Fibroblast of skin of right biceps (primary cell): ENCODE measurements around the gene INSIG1.
A peak's percentile ranks its signal among the peaks of the same experiment; 100 is the strongest.

Source experiments
- DNase-seq: peaks from one replicate; pipeline ENCODE4 v3.0.0-alpha.2; 2013

INSIG1 gene

GRCh38 chr7:155286686-155287085, 11.0 kb upstream of the INSIG1 start:
- no peak for DNase-seq

- no peak for DNase-seq
Measured at GRCh38 chr7:155287284-155287935, 10.3 kb upstream of the INSIG1 start.

- DNase-seq, result no peak
Measured at GRCh38 chr7:155288055-155288454, 9.6 kb upstream of the INSIG1 start.

GRCh38 chr7:155289107-155289506, 8.6 kb upstream of the INSIG1 start:
- no peak for DNase-seq

- DNase-seq, result no peak
Measured at GRCh38 chr7:155289949-155290501, 7.7 kb upstream of the INSIG1 start.

- peak; percentile 24 for DNase-seq
Measured at GRCh38 chr7:155291045-155291530, 6.6 kb upstream of the INSIG1 start.

GRCh38 chr7:155291729-155292128, 5.9 kb upstream of the INSIG1 start:
- no peak for DNase-seq

- no peak for DNase-seq
Measured at GRCh38 chr7:155292680-155293226, 4.9 kb upstream of the INSIG1 start.

- DNase-seq, result no peak
Measured at GRCh38 chr7:155293721-155294510, 3.8 kb upstream of the INSIG1 start.

GRCh38 chr7:155294511-155294778, 3.2 kb upstream of the INSIG1 start:
- no peak for DNase-seq

- no peak for DNase-seq
Measured at GRCh38 chr7:155295511-155295910, 2.2 kb upstream of the INSIG1 start.

- DNase-seq, result no peak
Measured at GRCh38 chr7:155296006-155296787, 1.5 kb upstream of the INSIG1 start.

GRCh38 chr7:155296788-155297516, 726 bp upstream of the INSIG1 start:
- peak; percentile 89 for DNase-seq

GRCh38 chr7:155298288-155298833, 683 bp downstream of the INSIG1 start:
- DNase-seq, result no peak

GRCh38 chr7:155298834-155299534, 1.3 kb downstream of the INSIG1 start:
- DNase-seq, result peak; percentile 95

- no peak for DNase-seq
Measured at GRCh38 chr7:155299535-155300202, 2.0 kb downstream of the INSIG1 start.

- no peak for DNase-seq
Measured at GRCh38 chr7:155300641-155301452, 3.2 kb downstream of the INSIG1 start.

GRCh38 chr7:155303039-155303593, 5.4 kb downstream of the INSIG1 start:
- no peak for DNase-seq

- no peak for DNase-seq
Measured at GRCh38 chr7:155303897-155304296, 6.2 kb downstream of the INSIG1 start.
